GM19023 (cell line): Measurements from ENCODE around the gene RPN1.
"Not testable (repeated sequence)": the region's sequence is repeated elsewhere in the genome, so short reads cannot be mapped to it uniquely, and the experiment has no call there.

Experiments
- ATAC-seq: cut with Tn5 transposase; IDR thresholded peaks from one replicate; pipeline ENCODE4 v1.9.1; 2021; ENCODE audit warnings: mild to moderate bottlenecking, moderate library complexity; ENCODE audit not compliant: unreplicated experiment

The RPN1 gene

GRCh38 chr3:128613083-128613829, 37.4 kb downstream of the RPN1 start:
- no peak for ATAC-seq

GRCh38 chr3:128610451-128611070, 40.1 kb downstream of the RPN1 start:
- ATAC-seq, result no peak

DNA sequence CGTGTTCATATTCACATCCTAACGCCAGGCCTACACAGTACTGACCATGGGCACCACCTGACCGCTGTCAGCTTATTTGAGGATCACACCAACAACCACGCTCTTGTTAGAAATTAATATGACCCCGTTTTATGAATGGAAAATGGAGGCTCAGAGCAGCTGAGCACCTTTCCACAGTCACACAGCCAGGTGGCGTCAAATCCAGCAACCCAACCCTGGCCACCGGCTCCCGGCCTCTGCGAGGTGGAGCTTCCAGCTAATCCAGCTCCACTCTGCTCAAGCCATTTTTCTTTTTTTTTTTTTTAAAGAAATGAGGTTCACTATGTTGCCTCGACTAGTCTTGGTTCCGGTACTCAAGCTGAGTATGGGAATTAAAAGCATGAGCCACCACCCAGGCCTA, 41.3 kb downstream of the RPN1 start:
- no peak for ATAC-seq

DNA sequence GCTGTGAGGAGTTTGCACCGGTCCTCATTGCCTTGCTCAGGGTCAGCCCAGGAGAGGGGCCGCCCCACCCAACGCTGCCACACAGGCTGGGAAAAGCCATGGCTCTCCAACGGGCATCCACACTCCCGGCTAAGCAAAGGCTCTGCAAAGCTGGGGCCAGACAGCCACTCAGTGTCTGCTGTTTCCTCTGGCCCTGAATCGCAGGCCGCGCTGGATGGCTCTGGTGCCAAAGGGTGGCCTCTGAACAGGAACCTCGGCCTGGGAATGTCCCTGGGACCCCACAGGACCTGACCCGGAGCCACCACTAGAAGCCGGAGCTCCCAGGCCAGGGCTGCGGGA, 42.9 kb downstream of the RPN1 start:
- ATAC-seq, result no peak

- ATAC-seq, result no peak
These were observed 44.5 kb downstream of the RPN1 start for GRCh38 chr3:128606094-128606493.

- ATAC-seq, result no peak
These were observed 45.2 kb downstream of the RPN1 start for GRCh38 chr3:128605091-128606046.

DNA sequence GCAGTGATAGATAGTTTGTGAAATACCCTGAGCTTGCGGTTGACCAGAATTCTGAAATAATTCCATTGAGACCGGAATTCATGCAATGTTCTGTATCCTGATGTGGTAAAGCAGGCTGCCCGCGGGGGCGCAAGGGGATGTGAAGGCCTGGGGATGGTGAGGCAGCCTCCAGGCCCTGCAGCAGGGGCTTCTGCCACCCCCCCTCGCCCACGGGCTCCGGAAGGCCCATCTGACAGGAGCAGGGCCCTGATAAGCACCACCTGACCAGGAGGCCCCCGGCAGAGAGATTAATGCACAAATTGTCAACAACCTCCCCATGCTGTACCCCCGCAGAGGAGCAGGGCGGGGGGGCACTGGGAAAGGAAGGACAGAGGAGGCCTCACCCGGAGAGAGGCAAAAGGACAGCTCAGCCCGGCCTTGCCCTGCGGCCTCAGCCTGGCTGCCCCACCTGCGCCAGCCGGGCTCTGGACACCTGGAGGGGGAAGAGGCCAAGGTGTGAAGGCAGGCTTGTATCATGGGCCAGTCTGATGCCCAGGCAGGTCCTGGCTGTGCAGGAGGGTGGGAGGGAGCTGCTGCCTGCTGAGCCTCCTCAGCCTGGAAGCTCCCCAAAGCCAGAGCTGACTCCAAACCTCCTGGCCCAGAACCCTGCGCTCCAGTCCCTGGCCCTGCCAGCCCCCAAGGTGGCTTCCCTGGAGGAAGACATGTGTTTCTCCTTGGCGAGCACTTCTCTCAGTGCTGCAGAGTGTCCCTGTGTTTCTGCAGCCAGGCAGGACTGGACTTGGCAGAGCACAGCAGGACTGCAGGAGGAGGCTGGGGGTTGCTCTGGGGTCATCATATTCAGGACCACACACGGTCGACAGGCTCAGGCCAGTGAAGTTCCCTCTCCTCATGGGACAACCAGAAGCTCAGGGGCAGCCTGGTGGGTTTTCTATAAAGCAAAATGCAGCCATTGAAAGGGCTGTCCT, 46.5 kb downstream of the RPN1 start:
- ATAC-seq, result no peak

GRCh38 chr3:128603313-128603712, 47.3 kb downstream of the RPN1 start:
- ATAC-seq, result no peak

GRCh38 chr3:128598884-128599664, 51.5 kb downstream of the RPN1 start:
- no peak for ATAC-seq

GRCh38 chr3:128597900-128598299, 52.7 kb downstream of the RPN1 start:
- no peak for ATAC-seq

DNA sequence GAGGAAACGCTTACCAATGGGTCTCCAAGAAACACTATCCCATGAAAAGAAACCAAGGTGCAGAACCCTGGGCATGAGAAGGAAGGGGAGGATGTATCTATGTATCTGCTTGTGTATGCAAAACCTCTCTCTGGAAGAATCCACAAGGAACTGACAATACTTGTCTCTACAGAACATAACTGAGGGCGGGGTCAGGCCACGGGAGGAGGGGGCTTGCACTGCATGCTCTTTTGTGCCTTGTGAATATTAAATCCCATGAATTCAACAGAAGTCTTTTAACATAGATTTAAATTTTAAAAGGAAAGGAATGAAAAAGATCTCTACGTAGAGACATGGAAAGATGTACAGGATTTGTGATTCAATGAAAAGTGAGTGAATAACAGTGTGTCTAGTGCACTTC, 57.8 kb downstream of the RPN1 start:
- no peak for ATAC-seq

DNA sequence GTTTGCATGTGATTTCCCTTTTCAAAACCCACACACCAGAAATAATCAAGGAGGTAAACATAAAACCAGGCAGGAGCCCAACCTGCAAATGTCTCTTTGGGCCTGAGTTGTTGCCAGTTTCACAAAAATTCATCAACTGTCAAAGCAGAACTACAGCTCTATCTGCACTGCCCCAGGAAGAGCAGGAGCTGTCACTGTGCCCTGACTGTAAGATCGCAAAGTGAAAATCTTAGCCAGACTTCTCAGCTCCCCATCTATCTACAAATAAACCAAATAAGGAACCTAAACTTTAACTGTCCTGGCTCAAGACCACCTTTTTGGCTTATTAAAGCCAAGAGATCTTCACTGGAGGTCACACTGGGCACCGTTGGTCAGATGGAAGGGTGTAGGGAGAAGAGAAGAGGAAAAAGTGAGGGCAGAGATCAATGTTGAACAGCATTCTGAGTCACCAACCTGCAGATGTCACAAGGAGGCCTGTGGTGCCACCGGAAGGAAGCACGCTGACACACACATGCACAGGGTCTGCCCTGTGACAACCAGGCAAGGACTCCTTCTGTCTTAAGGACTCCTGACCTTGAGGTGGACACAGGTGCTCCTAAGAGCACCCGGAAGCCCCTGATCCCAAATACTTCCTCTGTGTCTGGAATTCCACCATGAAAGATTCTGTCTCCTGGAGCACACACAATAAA, 58.7 kb downstream of the RPN1 start:
- no peak for ATAC-seq

DNA sequence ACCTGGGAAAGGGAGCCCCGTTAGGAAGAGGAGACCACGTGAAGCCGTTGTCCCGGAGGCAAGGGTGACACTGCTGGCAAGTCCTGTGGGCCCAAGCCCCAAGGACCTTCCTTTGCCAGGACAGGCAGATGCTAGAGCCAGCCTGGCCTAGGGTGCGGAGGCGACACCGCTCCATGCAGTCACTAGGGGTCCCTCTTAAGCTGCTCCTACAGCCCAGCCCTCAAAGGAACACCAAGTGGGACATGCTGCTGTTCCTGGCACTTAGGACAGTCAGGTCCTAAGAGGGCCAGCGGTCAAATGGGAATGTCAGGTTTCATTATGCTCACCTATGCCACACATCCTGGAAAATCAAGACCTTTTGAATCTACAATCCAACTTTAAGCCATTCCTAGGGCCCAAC, 59.7 kb downstream of the RPN1 start:
- ATAC-seq, result no peak

DNA sequence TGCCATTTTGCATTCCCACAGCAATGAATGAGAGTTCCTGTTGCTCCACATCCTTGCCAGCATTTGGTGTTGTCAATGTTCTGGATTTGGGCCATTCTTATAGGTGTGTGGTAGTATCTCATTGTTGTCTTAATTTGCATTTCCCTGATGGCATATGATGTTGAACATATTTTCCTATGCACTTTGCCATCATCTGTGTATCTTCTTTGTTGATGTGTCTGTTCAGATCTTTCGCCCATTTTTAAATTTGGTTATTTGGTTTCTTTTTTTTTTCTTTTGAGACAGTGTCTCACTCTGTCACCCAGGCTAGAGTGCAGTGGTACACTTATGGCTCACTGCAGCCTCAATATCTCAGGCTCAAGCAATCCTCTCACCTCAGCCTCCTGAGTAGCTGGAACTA, 60.6 kb downstream of the RPN1 start:
- ATAC-seq, result not testable (repeated sequence)

- no peak for ATAC-seq
These were observed 62.5 kb downstream of the RPN1 start for GRCh38 chr3:128588147-128588546.

GRCh38 chr3:128587391-128587790, 63.2 kb downstream of the RPN1 start:
- no peak for ATAC-seq

GRCh38 chr3:128586932-128587331, 63.7 kb downstream of the RPN1 start:
- not testable (repeated sequence) for ATAC-seq

- ATAC-seq, result not testable (repeated sequence)
These were observed 64.2 kb downstream of the RPN1 start for GRCh38 chr3:128586391-128586790.

GRCh38 chr3:128585974-128586373, 64.6 kb downstream of the RPN1 start:
- no peak for ATAC-seq
